NCI-H2196 (cell line): ENCODE measurements around the gene EID2.
A peak's percentile ranks its signal among the peaks of the same experiment; 100 is the strongest.

Experiments used
- DNase-seq: peaks from one replicate; lab custom pipeline; 2025; ENCODE audit not compliant: unreplicated experiment; lab: John Stamatoyannopoulos, UW

The EID2 gene

GRCh38 chr19:39502640-39503417, 37.1 kb downstream of the EID2 start:
- DNase-seq: no peak

GRCh38 chr19:39501340-39501739, 38.6 kb downstream of the EID2 start:
- DNase-seq: no peak

GRCh38 chr19:39500543-39500942, 39.4 kb downstream of the EID2 start:
- no peak for DNase-seq

- no peak for DNase-seq
These were observed 40.0 kb downstream of the EID2 start for GRCh38 chr19:39499932-39500331.

- peak; percentile 61 for DNase-seq
These were observed 40.9 kb downstream of the EID2 start, which contains the start of gene DLL3 for GRCh38 chr19:39498798-39499642. Gene DLL3 (plus strand): TSS chr19:39498947. CDS start chr19:39498975, 28 bp downstream.

GRCh38 chr19:39497996-39498797, 41.8 kb downstream of the EID2 start:
- peak; percentile 84 for DNase-seq

- no peak for DNase-seq
These were observed 42.3 kb downstream of the EID2 start for GRCh38 chr19:39497701-39497995.

GRCh38 chr19:39496063-39496462, 43.9 kb downstream of the EID2 start:
- no peak for DNase-seq

- DNase-seq: no peak
These were observed 45.3 kb downstream of the EID2 start for GRCh38 chr19:39494661-39495060.

GRCh38 chr19:39492788-39493187, 47.2 kb downstream of the EID2 start:
- no peak for DNase-seq

- DNase-seq: no peak
These were observed 47.7 kb downstream of the EID2 start for GRCh38 chr19:39492225-39492624.

- DNase-seq: no peak
These were observed 50.2 kb downstream of the EID2 start for GRCh38 chr19:39489756-39490155.
